KMS-11 (cell line): Measurements from ENCODE around the gene NHSL1.

ENCODE experiments used
- H2AFZ ChIP-seq: fragments of 200-600 bp; sonication (generic); 2 replicates; pipeline ENCODE4 v1.6.1; 2016; ENCODE audit warnings: antibody characterized with exemption, mixed run types, low read depth
- H3K27ac ChIP-seq: fragments of 200-600 bp; sonication (generic); 2 replicates; pipeline ENCODE4 v1.6.1; 2016; ENCODE audit warnings: mild to moderate bottlenecking, mixed run types
- H3K27me3 ChIP-seq: fragments of 200-600 bp; sonication (generic); 2 replicates; pipeline ENCODE4 v1.6.1; 2017; ENCODE audit warnings: mild to moderate bottlenecking, low read depth, mixed run types, moderate library complexity; ENCODE audit not compliant: insufficient read depth
- H3K36me3 ChIP-seq: fragments of 200-600 bp; sonication (generic); 2 replicates; pipeline ENCODE4 v1.6.1; 2017; ENCODE audit warnings: mild to moderate bottlenecking, mixed run types; ENCODE audit not compliant: insufficient read depth
- H3K4me1 ChIP-seq: fragments of 200-600 bp; sonication (generic); 2 replicates; pipeline ENCODE4 v1.6.1; 2016; ENCODE audit warnings: mild to moderate bottlenecking, low read depth, mixed run types; ENCODE audit not compliant: poor library complexity, severe bottlenecking
- H3K4me2 ChIP-seq: fragments of 200-600 bp; sonication (generic); 2 replicates; pipeline ENCODE4 v1.7.0; 2016; ENCODE audit warnings: mild to moderate bottlenecking, mixed run types
- H3K4me3 ChIP-seq: fragments of 200-600 bp; sonication (generic); IDR thresholded peaks from 2 replicates; pipeline ENCODE4 v1.6.1; 2017; ENCODE audit warnings: low read depth, low read length, mixed read lengths; ENCODE audit not compliant: insufficient read depth
- H3K79me2 ChIP-seq: fragments of 200-600 bp; sonication (generic); 2 replicates; pipeline ENCODE4 v1.6.1; 2016; ENCODE audit warnings: low read depth, mixed run types; ENCODE audit not compliant: insufficient read depth
- H3K9ac ChIP-seq: fragments of 200-600 bp; sonication (generic); 2 replicates; pipeline ENCODE4 v1.6.1; 2016; ENCODE audit warnings: mild to moderate bottlenecking, mixed run types
- H4K20me1 ChIP-seq: fragments of 200-600 bp; sonication (generic); 2 replicates; pipeline ENCODE4 v1.6.1; 2016; ENCODE audit warnings: mild to moderate bottlenecking, mixed run types; ENCODE audit not compliant: insufficient read depth
- CTCF ChIP-seq: fragments of 200-600 bp; sonication (generic); conservative IDR thresholded peaks from 2 replicates; pipeline ENCODE4 v1.6.1; 2017; ENCODE audit warnings: low read depth, mild to moderate bottlenecking, antibody characterized with exemption, low read length, moderate library complexity, mixed read lengths

The NHSL1 gene

GRCh38 chr6:138450445-138450844 lies 48.8 kb downstream of the NHSL1 start:
- Histone ChIP-seq H3K27me3 (no peaks in the 10 kb centered on the region), H3K4me2 (no peak overlapping the region), H3K9ac (no peak overlapping the region), H4K20me1 (no peaks in the 10 kb centered on the region), H3K4me3 (no peak overlapping the region), H2AFZ (no peak overlapping the region), H3K79me2 (no peaks in the 10 kb centered on the region), H3K4me1 (no peaks in the 10 kb centered on the region), H3K36me3 (no peaks in the 10 kb centered on the region), H3K27ac (no peak overlapping the region)
- TF ChIP-seq CTCF, result no peak

- H3K4me2 ChIP-seq, result no peak overlapping the region
- H3K79me2 ChIP-seq, result no peaks in the 10 kb centered on the region
- no peaks in the 10 kb centered on the region for H4K20me1 ChIP-seq
- no peak for TF ChIP-seq CTCF
- no peak overlapping the region for H2AFZ ChIP-seq
- H3K27me3 ChIP-seq, result no peaks in the 10 kb centered on the region
- no peaks in the 10 kb centered on the region for H3K36me3 ChIP-seq
- H3K4me1 ChIP-seq, result no peaks in the 10 kb centered on the region
- H3K4me3 ChIP-seq, result no peak overlapping the region
- no peak overlapping the region for H3K9ac ChIP-seq
- H3K27ac ChIP-seq, result no peak overlapping the region
Observed at GRCh38 chr6:138446821-138447220, 52.5 kb downstream of the NHSL1 start.

GRCh38 chr6:138443979-138444378 lies 55.3 kb downstream of the NHSL1 start:
- no peak overlapping the region for H3K27ac ChIP-seq
- H3K36me3 ChIP-seq, result no peaks in the 10 kb centered on the region
- H4K20me1 ChIP-seq, result no peaks in the 10 kb centered on the region
- no peak overlapping the region for H3K4me3 ChIP-seq
- H3K4me2 ChIP-seq, result no peak overlapping the region
- H3K79me2 ChIP-seq, result no peaks in the 10 kb centered on the region
- H3K4me1 ChIP-seq, result no peaks in the 10 kb centered on the region
- H3K27me3 ChIP-seq, result no peaks in the 10 kb centered on the region
- H2AFZ ChIP-seq, result no peak overlapping the region
- no peak overlapping the region for H3K9ac ChIP-seq
- no peak for TF ChIP-seq CTCF

GRCh38 chr6:138442663-138443062 lies 56.6 kb downstream of the NHSL1 start:
- no peak overlapping the region for H3K27ac ChIP-seq
- no peaks in the 10 kb centered on the region for H3K27me3 ChIP-seq
- no peaks in the 10 kb centered on the region for H3K79me2 ChIP-seq
- TF ChIP-seq CTCF, result no peak
- no peak overlapping the region for H3K9ac ChIP-seq
- H4K20me1 ChIP-seq, result no peaks in the 10 kb centered on the region
- no peak overlapping the region for H3K4me2 ChIP-seq
- H3K4me3 ChIP-seq, result no peak overlapping the region
- H3K36me3 ChIP-seq, result no peaks in the 10 kb centered on the region
- H3K4me1 ChIP-seq, result no peaks in the 10 kb centered on the region
- no peak overlapping the region for H2AFZ ChIP-seq

GRCh38 chr6:138441965-138442364 lies 57.3 kb downstream of the NHSL1 start:
- H4K20me1 ChIP-seq, result no peaks in the 10 kb centered on the region
- no peak overlapping the region for H3K27ac ChIP-seq
- H2AFZ ChIP-seq, result no peak overlapping the region
- no peaks in the 10 kb centered on the region for H3K79me2 ChIP-seq
- H3K27me3 ChIP-seq, result no peaks in the 10 kb centered on the region
- H3K4me2 ChIP-seq, result no peak overlapping the region
- no peak for TF ChIP-seq CTCF
- no peaks in the 10 kb centered on the region for H3K4me1 ChIP-seq
- no peaks in the 10 kb centered on the region for H3K36me3 ChIP-seq
- H3K4me3 ChIP-seq, result no peak overlapping the region
- no peak overlapping the region for H3K9ac ChIP-seq
